Measurements from ENCODE around the gene CDH5. TPM values are rescaled to one million over a fixed set of nuclear protein-coding genes. Genes with fewer than 3 reads are reported as not detected.

The CDH5 gene
- total and polyA plus RNA-seq, 2 donors (not counting 3 experiments of a cell fraction or from before 2014, with no cell fraction given) = 765 to 815 TPM

- no peaks in the 10 kb centered on the region for H3K9me3 ChIP-seq (replicated peaks; ENCODE audit: control insufficient read depth, insufficient read depth, low read length)
- H3K27me3 ChIP-seq (ENCODE audit: control insufficient read depth in 2 of 2, insufficient read depth in 2 of 2, low read length in 2 of 2) = no peaks in the 10 kb centered on the region
- H3K27ac ChIP-seq (ENCODE audit: insufficient read depth, low read depth, low read length) = no peak overlapping the region
- H3K9ac ChIP-seq (replicated peaks; ENCODE audit: extremely low read depth, insufficient read depth, low read length) = no peak overlapping the region
- H3K4me3 ChIP-seq (replicated peaks in 1 of 3; ENCODE audit: insufficient read depth in 1 of 3, low read depth in 1 of 3, low read length in 3 of 3) = no peak overlapping the region
- CTCF ChIA-PET = no interaction called here
- no peaks in the 10 kb centered on the region for H4K20me1 ChIP-seq (replicated peaks; ENCODE audit: control insufficient read depth, extremely low read depth, insufficient read depth, low read length)
- no peak for FAIRE-seq
- intact Hi-C loops (cut with micrococcal nuclease) = no loop called here
- H3K36me3 ChIP-seq (ENCODE audit: control insufficient read depth in 2 of 2, extremely low read depth in 1 of 2, insufficient read depth in 2 of 2, low read length in 2 of 2) = peaks cover 56 to 59% of the 10 kb centered on the region in 2 experiments
- BruUV-seq (replicated peaks) = no TSS peak
- no peak overlapping the region for H2AFZ ChIP-seq (ENCODE audit: low read depth, low read length)
- H3K4me2 ChIP-seq (ENCODE audit: insufficient read depth, low read length) = no peak overlapping the region
- no peak for DNase-seq (ENCODE audit: low read depth, low spot score)
- peaks cover 18% of the 10 kb centered on the region for H3K4me1 ChIP-seq (ENCODE audit: control insufficient read depth, extremely low read depth, insufficient read depth, low read length)
- peak; percentile 11 for TF ChIP-seq POLR2A (IDR thresholded peaks at IDR 0.05; ENCODE audit: low read depth, low read length)
- TF ChIP-seq POLR2AphosphoS5 (IDR thresholded peaks at IDR 0.05; ENCODE audit: insufficient read depth, low read depth, low read length) = no peak
- TF ChIP-seq, protein P1, sequence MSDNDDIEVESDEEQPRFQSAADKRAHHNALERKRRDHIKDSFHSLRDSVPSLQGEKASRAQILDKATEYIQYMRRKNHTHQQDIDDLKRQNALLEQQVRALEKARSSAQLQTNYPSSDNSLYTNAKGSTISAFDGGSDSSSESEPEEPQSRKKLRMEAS (IDR thresholded peaks at IDR 0.05; ENCODE audit: insufficient read depth, insufficient read length) = no peak
- TF ChIP-seq MYC (IDR thresholded peaks at IDR 0.05; ENCODE audit: low read depth, low read length) = no peak
- POLR2A ChIA-PET = no interaction called here
- dilution Hi-C loops (cut with MboI; ENCODE audit: extremely low pct_ligation_motif_present, low sequenced_read_pairs) = no loop called here
- no peaks in the 10 kb centered on the region for H3K9me1 ChIP-seq (replicated peaks; ENCODE audit: control insufficient read depth, extremely low read depth, insufficient read depth, low read length)
- peaks cover 11% of the 10 kb centered on the region for H3K79me2 ChIP-seq (ENCODE audit: control insufficient read depth, insufficient read depth, low read length)
Observed at GRCh38 chr16:66402591-66403230, 36.2 kb downstream of the CDH5 start.

DNA sequence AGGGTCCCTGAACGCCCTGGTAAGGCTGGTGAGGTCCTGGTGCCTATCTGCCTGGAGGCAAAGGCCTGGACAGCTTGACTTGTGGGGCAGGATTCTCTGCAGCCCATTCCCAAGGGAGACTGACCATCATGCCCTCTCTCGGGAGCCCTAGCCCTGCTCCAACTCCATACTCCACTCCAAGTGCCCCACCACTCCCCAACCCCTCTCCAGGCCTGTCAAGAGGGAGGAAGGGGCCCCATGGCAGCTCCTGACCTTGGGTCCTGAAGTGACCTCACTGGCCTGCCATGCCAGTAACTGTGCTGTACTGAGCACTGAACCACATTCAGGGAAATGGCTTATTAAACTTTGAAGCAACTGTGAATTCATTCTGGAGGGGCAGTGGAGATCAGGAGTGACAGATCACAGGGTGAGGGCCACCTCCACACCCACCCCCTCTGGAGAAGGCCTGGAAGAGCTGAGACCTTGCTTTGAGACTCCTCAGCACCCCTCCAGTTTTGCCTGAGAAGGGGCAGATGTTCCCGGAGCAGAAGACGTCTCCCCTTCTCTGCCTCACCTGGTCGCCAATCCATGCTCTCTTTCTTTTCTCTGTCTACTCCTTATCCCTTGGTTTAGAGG, 37.1 kb downstream of the CDH5 start:
- Histone ChIP-seq H3K9me1 (replicated peaks; ENCODE audit: control insufficient read depth, extremely low read depth, insufficient read depth, low read length) (no peaks in the 10 kb centered on the region), H3K9ac (replicated peaks; ENCODE audit: extremely low read depth, insufficient read depth, low read length) (no peak overlapping the region), H3K9me3 (replicated peaks; ENCODE audit: control insufficient read depth, insufficient read depth, low read length) (no peaks in the 10 kb centered on the region), H3K27ac (ENCODE audit: insufficient read depth, low read depth, low read length) (no peak overlapping the region), H3K4me1 (ENCODE audit: control insufficient read depth, extremely low read depth, insufficient read depth, low read length) (peaks cover 27% of the 10 kb centered on the region), H3K4me2 (ENCODE audit: insufficient read depth, low read length) (no peak overlapping the region), H2AFZ (ENCODE audit: low read depth, low read length) (no peak overlapping the region), H4K20me1 (replicated peaks; ENCODE audit: control insufficient read depth, extremely low read depth, insufficient read depth, low read length) (no peaks in the 10 kb centered on the region), H3K4me3 (replicated peaks in 1 of 3; ENCODE audit: insufficient read depth in 1 of 3, low read depth in 1 of 3, low read length in 3 of 3) (no peak overlapping the region), H3K36me3 (ENCODE audit: control insufficient read depth in 2 of 2, extremely low read depth in 1 of 2, insufficient read depth in 2 of 2, low read length in 2 of 2) (peaks cover 49 to 50% of the 10 kb centered on the region in 2 experiments), H3K27me3 (ENCODE audit: control insufficient read depth in 2 of 2, insufficient read depth in 2 of 2, low read length in 2 of 2) (no peaks in the 10 kb centered on the region), H3K79me2 (ENCODE audit: control insufficient read depth, insufficient read depth, low read length) (peaks cover 6% of the 10 kb centered on the region)
- BruUV-seq (replicated peaks) = no TSS peak
- CTCF ChIA-PET = interaction anchor here (2.1 to 5.3 kb wide), 3 partner anchors 105 to 112 kb away, joined by 6 to 56 read pairs (median 32); no protein-coding TSS in a partner anchor
- TF ChIP-seq GATA2 (IDR thresholded peaks at IDR 0.05; ENCODE audit: insufficient read depth, insufficient read length, low read depth, low read length) (no peak), POLR2AphosphoS5 (IDR thresholded peaks at IDR 0.05; ENCODE audit: insufficient read depth, low read depth, low read length) (no peak), POLR2A (IDR thresholded peaks at IDR 0.05; ENCODE audit: low read depth, low read length) (no peak), JUN (IDR thresholded peaks at IDR 0.05; ENCODE audit: borderline replicate concordance, insufficient read depth, insufficient read length, low read depth) (no peak), FOS (IDR thresholded peaks at IDR 0.05; ENCODE audit: borderline replicate concordance, insufficient read depth, low read length) (no peak), MYC (IDR thresholded peaks at IDR 0.05; ENCODE audit: low read depth, low read length) (no peak), EZH2 (IDR thresholded peaks at IDR 0.05; ENCODE audit: borderline replicate concordance, low read depth, low read length, severe bottlenecking) (no peak)
- TF ChIP-seq, protein P2, sequence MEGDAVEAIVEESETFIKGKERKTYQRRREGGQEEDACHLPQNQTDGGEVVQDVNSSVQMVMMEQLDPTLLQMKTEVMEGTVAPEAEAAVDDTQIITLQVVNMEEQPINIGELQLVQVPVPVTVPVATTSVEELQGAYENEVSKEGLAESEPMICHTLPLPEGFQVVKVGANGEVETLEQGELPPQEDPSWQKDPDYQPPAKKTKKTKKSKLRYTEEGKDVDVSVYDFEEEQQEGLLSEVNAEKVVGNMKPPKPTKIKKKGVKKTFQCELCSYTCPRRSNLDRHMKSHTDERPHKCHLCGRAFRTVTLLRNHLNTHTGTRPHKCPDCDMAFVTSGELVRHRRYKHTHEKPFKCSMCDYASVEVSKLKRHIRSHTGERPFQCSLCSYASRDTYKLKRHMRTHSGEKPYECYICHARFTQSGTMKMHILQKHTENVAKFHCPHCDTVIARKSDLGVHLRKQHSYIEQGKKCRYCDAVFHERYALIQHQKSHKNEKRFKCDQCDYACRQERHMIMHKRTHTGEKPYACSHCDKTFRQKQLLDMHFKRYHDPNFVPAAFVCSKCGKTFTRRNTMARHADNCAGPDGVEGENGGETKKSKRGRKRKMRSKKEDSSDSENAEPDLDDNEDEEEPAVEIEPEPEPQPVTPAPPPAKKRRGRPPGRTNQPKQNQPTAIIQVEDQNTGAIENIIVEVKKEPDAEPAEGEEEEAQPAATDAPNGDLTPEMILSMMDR (IDR thresholded peaks at IDR 0.05; ENCODE audit: extremely low read depth in 1 of 2, insufficient read depth in 1 of 2, low read depth in 1 of 2, low read length in 2 of 2) = no peak
- TF ChIP-seq, protein P1 (IDR thresholded peaks at IDR 0.05; ENCODE audit: insufficient read depth, insufficient read length) = no peak
- POLR2A ChIA-PET = no interaction called here
- dilution Hi-C loops (cut with MboI; ENCODE audit: extremely low pct_ligation_motif_present, low sequenced_read_pairs) = no loop called here
- intact Hi-C loops (cut with micrococcal nuclease) = no loop called here
- FAIRE-seq (no peak), DNase-seq (ENCODE audit: low read depth, low spot score) (no peak)

Measured in endothelial cell of umbilical vein (primary cell).